Measurements from ENCODE around the gene CPNE8. TPM values are rescaled to one million over a fixed set of nuclear protein-coding genes. Genes with fewer than 3 reads are reported as not detected.

Gene CPNE8
- total RNA-seq, 6 experiments from 2014 or later, result 8.6 to 21.1 (median 16.3) TPM

DNA sequence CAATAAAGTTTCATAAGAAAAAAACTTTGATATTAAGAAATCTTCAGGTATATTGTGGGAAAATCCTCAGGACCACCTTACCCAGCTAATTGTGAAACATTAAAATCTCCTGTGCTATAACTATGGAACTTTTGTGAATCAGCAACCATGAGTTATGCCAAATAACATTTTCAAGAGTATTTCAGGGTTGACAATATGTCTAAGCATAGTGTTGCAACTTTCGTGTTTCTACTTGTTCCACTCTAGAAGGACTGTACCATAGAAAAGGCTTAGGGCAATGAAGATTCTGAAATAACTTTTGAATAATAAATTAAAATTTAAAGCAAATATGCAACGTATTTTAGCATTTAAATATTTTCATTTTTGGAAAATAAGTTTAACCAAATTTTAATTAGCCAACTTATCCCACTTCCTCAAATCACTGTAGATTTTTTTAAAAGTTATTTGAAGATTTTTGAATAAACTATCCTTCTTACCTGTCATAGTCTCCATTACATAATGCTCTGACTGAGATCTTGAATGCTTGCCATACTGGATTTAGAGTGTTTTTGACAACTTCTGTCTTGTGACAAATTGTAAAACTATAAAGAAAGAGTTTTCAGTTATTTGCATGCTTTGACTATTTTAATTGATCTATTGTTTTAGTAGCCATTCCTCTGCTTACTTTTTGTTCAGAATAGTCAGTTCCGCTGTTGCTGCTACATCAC is 143.6 kb downstream of the CPNE8 start:
- Histone ChIP-seq H3K4me1 (no peaks in the 10 kb centered on the region), H3K27me3 (no peaks in the 10 kb centered on the region), H3K9me3 (no peaks in the 10 kb centered on the region), H3K4me3 (no peak overlapping the region), H3K27ac (no peak overlapping the region), H3K36me3 (peaks cover 0 to 5% (median 2%) of the 10 kb centered on the region in 4 donors)
- intact Hi-C loops (cut with DNase I), result no loop called here
- whole genome bisulfite sequencing (ENCODE audit: insufficient coverage, low coverage, low lambda C conversion rate, missing lambda C conversion rate), result 90% methylated on average over 3 of the region's 3 CpGs
- no peak for ATAC-seq
- no peak for DNase-seq
- TF ChIP-seq, protein P1, sequence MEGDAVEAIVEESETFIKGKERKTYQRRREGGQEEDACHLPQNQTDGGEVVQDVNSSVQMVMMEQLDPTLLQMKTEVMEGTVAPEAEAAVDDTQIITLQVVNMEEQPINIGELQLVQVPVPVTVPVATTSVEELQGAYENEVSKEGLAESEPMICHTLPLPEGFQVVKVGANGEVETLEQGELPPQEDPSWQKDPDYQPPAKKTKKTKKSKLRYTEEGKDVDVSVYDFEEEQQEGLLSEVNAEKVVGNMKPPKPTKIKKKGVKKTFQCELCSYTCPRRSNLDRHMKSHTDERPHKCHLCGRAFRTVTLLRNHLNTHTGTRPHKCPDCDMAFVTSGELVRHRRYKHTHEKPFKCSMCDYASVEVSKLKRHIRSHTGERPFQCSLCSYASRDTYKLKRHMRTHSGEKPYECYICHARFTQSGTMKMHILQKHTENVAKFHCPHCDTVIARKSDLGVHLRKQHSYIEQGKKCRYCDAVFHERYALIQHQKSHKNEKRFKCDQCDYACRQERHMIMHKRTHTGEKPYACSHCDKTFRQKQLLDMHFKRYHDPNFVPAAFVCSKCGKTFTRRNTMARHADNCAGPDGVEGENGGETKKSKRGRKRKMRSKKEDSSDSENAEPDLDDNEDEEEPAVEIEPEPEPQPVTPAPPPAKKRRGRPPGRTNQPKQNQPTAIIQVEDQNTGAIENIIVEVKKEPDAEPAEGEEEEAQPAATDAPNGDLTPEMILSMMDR (IDR thresholded peaks at IDR 0.05), result no peak
- no peak for TF ChIP-seq POLR2A (IDR thresholded peaks at IDR 0.05)

GRCh38 chr12:38761111-38761510 is 144.3 kb downstream of the CPNE8 start:
- no peaks in the 10 kb centered on the region for H3K27me3 ChIP-seq
- H3K4me3 ChIP-seq, result no peak overlapping the region
- no peaks in the 10 kb centered on the region for H3K4me1 ChIP-seq
- no peaks in the 10 kb centered on the region for H3K9me3 ChIP-seq
- ATAC-seq (no peak), DNase-seq (no peak)
- H3K27ac ChIP-seq, result no peak overlapping the region
- 80% methylated on average over 1 of the region's 1 CpG for WGBS (ENCODE audit: insufficient coverage, low coverage, low lambda C conversion rate, missing lambda C conversion rate)
- TF ChIP-seq, protein P1 (IDR thresholded peaks at IDR 0.05), result no peak
- no peak for TF ChIP-seq POLR2A (IDR thresholded peaks at IDR 0.05)
- H3K36me3 ChIP-seq, result peaks cover 0 to 5% (median 2%) of the 10 kb centered on the region in 4 donors
- intact Hi-C loops (cut with DNase I), result no loop called here

DNA sequence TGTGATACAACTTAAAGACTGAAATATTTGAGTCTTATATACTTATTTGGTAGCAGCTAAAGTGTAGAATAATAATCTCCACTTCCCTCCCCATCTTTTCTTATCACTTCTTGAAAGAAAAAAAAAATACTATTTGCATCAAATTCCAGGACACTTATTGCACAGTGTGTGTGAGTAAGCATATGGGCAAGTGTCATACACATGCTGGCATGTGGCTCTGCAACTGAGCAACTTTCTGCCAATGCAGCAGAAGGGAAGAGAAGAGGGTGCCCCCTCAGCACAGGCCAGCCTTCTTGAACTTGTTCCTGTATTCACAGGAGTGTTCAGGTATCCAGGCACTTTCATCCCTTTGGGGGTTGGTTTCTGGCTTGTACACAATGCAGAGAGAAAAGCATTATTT is 145.8 kb downstream of the CPNE8 start:
- ATAC-seq, result no peak
- TF ChIP-seq, protein P1 (IDR thresholded peaks at IDR 0.05), result no peak
- no peak for TF ChIP-seq POLR2A (IDR thresholded peaks at IDR 0.05)
- intact Hi-C loops (cut with DNase I), result no loop called here

GRCh38 chr12:38746744-38747143 is 158.6 kb downstream of the CPNE8 start:
- H3K4me3 ChIP-seq, result no peak overlapping the region
- DNase-seq, result no peak
- 73% methylated on average over 2 of the region's 2 CpGs for WGBS (ENCODE audit: insufficient coverage, low coverage, low lambda C conversion rate, missing lambda C conversion rate)
- peaks cover 0 to 2% (median 0%) of the 10 kb centered on the region in 4 donors for H3K36me3 ChIP-seq
- TF ChIP-seq, protein P1 (IDR thresholded peaks at IDR 0.05), result no peak
- TF ChIP-seq POLR2A (IDR thresholded peaks at IDR 0.05), result no peak
- intact Hi-C loops (cut with DNase I), result no loop called here
- no peak overlapping the region for H3K27ac ChIP-seq
- H3K9me3 ChIP-seq, result no peaks in the 10 kb centered on the region
- H3K27me3 ChIP-seq, result no peaks in the 10 kb centered on the region
- no peak for ATAC-seq
- H3K4me1 ChIP-seq, result no peaks in the 10 kb centered on the region

More for the DNA sequence above, 145.8 kb downstream of the CPNE8 start:
- H3K27ac ChIP-seq, result no peak overlapping the region
- H3K36me3 ChIP-seq, result peaks cover 0 to 5% (median 2%) of the 10 kb centered on the region in 4 donors
- no peaks in the 10 kb centered on the region for H3K27me3 ChIP-seq
- H3K4me3 ChIP-seq, result no peak overlapping the region
- H3K9me3 ChIP-seq, result no peaks in the 10 kb centered on the region
- H3K4me1 ChIP-seq, result no peaks in the 10 kb centered on the region
- DNase-seq, result no peak
